ENCODE results near the gene SYNE1.

The SYNE1 gene

DNA sequence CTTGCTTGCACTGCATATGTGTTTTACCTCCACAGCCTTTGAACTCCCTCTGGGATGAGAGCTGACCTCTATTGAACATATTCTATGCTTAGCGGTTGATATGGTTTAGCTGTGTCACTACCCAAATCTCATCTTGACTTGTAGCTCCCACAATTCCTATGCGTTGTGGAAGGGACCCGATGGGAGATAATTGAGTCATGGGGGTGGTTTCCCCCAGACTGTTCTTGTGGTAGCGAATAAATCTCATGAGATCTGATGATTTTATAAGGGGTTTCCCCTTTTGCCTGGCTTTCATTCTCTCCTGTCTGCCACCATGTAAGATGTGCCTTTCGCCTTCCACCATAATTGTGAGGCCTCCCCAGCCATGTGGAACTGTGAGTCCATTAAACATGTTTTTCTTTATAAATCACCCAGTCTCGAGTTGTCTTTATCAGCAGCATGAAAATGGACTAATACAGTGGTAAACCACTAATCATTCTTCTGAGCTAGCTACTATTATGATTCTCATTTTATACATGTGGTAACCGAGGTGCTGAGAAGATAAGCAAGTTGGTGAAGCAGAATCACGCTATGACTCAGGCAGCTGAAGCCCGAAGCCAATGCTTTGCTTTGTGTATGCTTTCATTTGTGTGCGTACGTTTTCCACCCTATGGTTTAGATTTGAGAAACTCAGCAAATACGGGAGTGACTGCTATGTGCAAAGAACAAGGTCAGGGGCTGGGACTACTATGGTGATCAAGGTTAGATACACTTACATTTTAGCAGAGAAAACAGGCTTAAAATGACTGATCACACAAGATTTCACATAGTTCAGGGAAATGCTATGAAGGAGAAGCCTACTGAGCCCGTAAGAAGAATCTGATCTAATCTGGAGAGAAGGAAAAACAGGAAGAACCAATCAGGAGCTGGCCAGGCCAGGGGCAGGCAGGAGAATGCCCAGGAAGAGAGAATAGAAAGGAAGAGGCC is 466.2 kb downstream of the SYNE1 start:
- H3K9me3 Mint-ChIP-seq, result peaks cover 6% of the 10 kb centered on the region
- no peak for DNase-seq (ENCODE audit: low spot score in 2 of 2)
- peak; percentile 56 for ATAC-seq (ENCODE audit: low read depth)
- peaks cover 18% of the 10 kb centered on the region for H3K4me1 Mint-ChIP-seq
- peaks cover 46% of the 10 kb centered on the region for H3K36me3 Mint-ChIP-seq
- peak overlapping the region; percentile 90 for H3K27ac Mint-ChIP-seq
- no peaks in the 10 kb centered on the region for H3K27me3 Mint-ChIP-seq
- peak overlapping the region; percentile 9 for H3K4me3 Mint-ChIP-seq

DNA sequence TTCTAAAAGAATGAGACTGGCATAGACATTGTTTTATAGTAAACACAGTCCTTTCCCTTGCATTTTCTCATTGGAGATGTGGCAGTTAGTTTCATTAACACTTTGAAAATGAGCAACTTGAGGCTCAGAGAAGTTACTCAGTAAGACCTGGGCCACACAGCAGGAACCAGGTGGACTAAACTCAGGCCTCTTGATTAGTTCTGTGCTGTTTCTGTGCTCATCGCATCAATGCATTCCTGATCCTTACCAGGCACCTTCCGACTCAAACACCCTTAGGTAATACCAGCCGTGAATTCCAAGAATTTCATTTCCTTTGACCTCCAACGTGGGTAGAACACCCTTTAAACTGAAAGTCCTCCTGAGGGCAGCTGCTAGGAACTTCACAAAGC is 466.9 kb downstream of the SYNE1 start:
- peaks cover 18% of the 10 kb centered on the region for H3K4me1 Mint-ChIP-seq
- peak overlapping the region; percentile 90 for H3K27ac Mint-ChIP-seq
- H3K9me3 Mint-ChIP-seq, result peaks cover 6% of the 10 kb centered on the region
- no peaks in the 10 kb centered on the region for H3K27me3 Mint-ChIP-seq
- no peak overlapping the region for H3K4me3 Mint-ChIP-seq
- ATAC-seq (ENCODE audit: low read depth) (no peak), DNase-seq (ENCODE audit: low spot score in 2 of 2) (no peak)
- H3K36me3 Mint-ChIP-seq, result peaks cover 44% of the 10 kb centered on the region

DNA sequence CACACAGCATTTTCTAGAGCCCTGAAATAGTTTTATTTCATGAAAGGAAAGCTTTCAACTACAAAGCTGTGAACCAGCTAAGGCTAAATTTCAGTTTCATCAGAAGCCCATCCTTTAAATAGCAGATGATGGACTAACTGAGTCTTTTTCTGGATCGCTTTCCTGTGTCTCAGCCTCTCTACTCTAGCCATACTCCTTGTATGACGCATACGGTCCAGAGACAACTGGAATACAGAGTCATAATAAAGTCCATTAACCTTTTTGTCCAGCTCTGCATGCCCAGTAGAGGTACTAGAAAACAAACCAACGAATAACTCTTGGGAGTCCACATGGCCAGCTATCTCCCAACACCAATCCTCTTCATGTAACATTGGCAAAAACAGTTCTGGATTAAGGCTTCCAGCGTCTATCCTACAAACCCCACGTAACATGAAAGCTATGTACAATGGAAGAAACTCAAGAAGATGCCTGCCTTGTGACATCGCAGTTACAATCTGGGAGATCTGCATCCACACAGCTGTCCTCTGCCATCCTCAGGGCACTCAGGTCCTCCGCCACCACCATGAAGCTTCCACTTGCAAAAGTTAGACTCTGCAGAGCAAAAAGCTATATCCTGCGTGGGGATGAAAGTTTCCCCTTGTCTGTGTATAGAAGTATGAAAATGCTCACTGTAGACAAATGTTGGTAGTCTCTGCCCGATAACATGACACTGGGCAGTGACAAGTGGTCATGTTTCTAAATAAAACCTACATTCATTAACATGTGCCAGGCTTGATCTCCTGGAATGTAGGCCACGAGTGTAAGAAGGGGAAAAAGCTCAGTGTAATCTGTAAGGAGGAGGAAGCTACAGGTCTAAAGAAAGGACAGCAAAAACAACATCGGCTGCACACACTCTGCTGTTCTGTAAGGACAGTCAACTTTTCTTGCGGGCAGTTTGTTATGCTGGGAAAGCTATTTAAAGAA is 469.2 kb downstream of the SYNE1 start:
- Mint-ChIP-seq H3K27ac (peak overlapping the region; percentile 86), H3K4me3 (peak overlapping the region; percentile 67), H3K4me1 (peaks cover 18% of the 10 kb centered on the region), H3K27me3 (no peaks in the 10 kb centered on the region), H3K36me3 (peaks cover 40% of the 10 kb centered on the region), H3K9me3 (peaks cover 6% of the 10 kb centered on the region)
- ATAC-seq (ENCODE audit: low read depth) (peak; percentile 12), DNase-seq (ENCODE audit: low spot score in 2 of 2) (no peak)

DNA sequence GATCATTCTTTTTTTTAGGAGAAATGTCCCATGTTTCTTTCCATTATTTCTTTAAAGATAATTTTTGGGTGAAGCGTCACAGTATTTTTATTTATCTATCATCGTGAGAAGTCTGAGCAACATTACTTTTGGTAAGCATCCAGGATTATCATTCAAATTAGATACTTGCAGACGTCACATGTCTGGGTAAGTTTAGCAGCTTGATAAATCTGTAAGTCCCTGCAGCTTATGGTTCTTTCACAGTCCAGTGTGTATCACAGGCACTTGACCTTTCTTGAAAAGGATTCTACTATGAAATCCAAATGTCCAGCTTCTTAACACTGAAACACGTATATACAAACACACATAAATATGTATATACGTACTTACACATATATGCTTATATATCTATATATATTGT is 470.3 kb downstream of the SYNE1 start:
- Mint-ChIP-seq H3K27me3 (no peaks in the 10 kb centered on the region), H3K4me1 (peaks cover 19% of the 10 kb centered on the region)

DNA sequence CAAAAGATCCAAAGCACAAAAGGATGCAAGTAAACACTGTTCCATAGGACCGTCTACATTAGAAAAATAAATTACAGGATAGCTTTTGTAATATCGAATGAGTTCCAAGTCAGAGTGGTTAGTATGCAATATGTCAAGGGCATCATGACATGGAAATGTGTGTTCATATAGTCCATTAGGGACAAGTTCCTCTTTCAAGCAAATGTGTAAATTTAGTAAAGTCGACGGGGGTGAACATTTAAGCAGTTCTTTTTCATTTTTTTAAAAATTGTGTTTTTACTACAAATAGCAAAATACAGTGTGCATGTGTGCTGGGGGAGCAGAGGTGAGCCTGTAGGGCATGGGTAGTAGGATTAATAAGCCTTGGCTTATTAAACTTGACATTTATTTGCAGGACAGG is 470.7 kb downstream of the SYNE1 start:
- peaks cover 39% of the 10 kb centered on the region for H3K36me3 Mint-ChIP-seq
- H3K4me1 Mint-ChIP-seq, result peaks cover 18% of the 10 kb centered on the region
- H3K9me3 Mint-ChIP-seq, result peaks cover 6% of the 10 kb centered on the region
- H3K4me3 Mint-ChIP-seq, result no peak overlapping the region
- H3K27me3 Mint-ChIP-seq, result no peaks in the 10 kb centered on the region
- DNase-seq (ENCODE audit: low spot score in 2 of 2) (no peak), ATAC-seq (ENCODE audit: low read depth) (no peak)
- H3K27ac Mint-ChIP-seq, result peak overlapping the region; percentile 73

More for the DNA sequence above, 470.3 kb downstream of the SYNE1 start:
- no peak for DNase-seq (ENCODE audit: low spot score in 2 of 2)
- H3K4me3 Mint-ChIP-seq, result no peak overlapping the region
- peak overlapping the region; percentile 73 for H3K27ac Mint-ChIP-seq
- peaks cover 6% of the 10 kb centered on the region for H3K9me3 Mint-ChIP-seq
- no peak for ATAC-seq (ENCODE audit: low read depth)
- peaks cover 40% of the 10 kb centered on the region for H3K36me3 Mint-ChIP-seq

DNA sequence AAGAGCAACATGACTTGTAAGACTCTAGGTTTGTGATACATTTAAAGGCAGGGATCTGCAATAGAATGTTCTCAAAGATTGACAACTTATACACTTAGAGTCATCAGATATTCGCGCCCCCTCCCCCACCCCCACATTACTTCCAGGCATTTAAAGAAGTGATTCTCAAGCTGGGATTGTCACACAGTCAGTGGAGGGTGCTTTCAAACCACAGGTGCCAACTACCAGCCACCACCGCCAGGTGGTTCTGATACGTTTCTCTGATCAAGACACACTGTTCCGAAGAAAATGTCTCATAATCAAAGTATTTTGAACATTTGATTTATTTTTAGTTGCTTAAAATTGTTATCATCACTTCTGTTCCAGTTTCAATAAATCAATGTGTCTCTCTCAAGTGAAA is 472.2 kb downstream of the SYNE1 start:
- Mint-ChIP-seq H3K27me3 (no peaks in the 10 kb centered on the region), H3K4me1 (peaks cover 9% of the 10 kb centered on the region), H3K36me3 (peaks cover 30% of the 10 kb centered on the region), H3K4me3 (no peak overlapping the region), H3K27ac (no peak overlapping the region), H3K9me3 (no peaks in the 10 kb centered on the region)
- ATAC-seq (ENCODE audit: low read depth), result no peak
- DNase-seq (ENCODE audit: low spot score in 2 of 2), result no peak

DNA sequence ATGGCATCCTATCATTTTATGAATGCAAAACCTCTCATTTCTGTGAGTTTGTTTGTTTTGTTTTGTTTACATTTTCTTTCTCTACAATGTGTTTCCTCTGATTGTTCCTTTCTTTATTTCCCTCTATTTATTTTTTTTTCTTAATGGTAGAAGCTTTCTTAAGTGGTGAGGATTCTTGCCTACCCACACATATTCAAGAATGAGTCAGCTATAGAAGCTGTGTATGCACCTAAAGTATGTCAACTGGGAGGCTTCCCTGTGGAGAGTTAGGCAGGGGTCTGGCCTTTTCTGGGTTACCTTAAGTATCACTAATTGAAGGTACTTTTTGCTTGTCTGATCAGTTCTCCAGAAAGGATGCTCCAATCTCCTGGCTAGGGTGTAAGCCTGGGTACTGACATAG is 475.7 kb downstream of the SYNE1 start:
- no peak overlapping the region for H3K4me3 Mint-ChIP-seq
- DNase-seq (ENCODE audit: low spot score in 2 of 2) (no peak), ATAC-seq (ENCODE audit: low read depth) (no peak)

DNA sequence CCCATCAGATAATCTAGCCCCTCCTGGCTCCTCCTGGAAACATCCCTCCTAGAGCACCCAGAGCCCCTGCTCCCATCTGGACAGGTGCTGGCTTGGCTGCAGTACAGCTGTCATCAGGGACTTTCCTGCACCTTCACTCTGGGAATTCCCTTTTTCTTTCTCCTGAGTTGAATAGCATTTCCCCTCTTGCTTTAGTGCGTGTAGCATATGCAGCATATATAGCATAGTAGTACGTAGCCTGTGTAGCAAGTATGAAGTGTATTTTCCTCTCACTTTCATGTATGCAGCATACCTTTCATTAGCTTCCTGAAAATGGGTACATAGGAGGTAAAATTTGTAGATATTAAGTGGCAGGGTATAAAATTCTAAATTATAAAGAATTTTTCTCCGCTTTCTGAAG is 476.8 kb downstream of the SYNE1 start:
- H3K27ac Mint-ChIP-seq, result peak overlapping the region; percentile 91
- no peaks in the 10 kb centered on the region for H3K27me3 Mint-ChIP-seq
- H3K4me1 Mint-ChIP-seq, result peaks cover 4% of the 10 kb centered on the region
- ATAC-seq (ENCODE audit: low read depth) (peak; percentile 94), DNase-seq (ENCODE audit: low spot score in 2 of 2) (no peak)
- H3K36me3 Mint-ChIP-seq, result peaks cover 29% of the 10 kb centered on the region
- H3K4me3 Mint-ChIP-seq, result no peak overlapping the region
- no peaks in the 10 kb centered on the region for H3K9me3 Mint-ChIP-seq

More for the DNA sequence above, 475.7 kb downstream of the SYNE1 start:
- H3K27ac Mint-ChIP-seq, result peak overlapping the region; percentile 56
- no peaks in the 10 kb centered on the region for H3K9me3 Mint-ChIP-seq
- no peaks in the 10 kb centered on the region for H3K27me3 Mint-ChIP-seq
- H3K4me1 Mint-ChIP-seq, result peaks cover 4% of the 10 kb centered on the region
- peaks cover 27% of the 10 kb centered on the region for H3K36me3 Mint-ChIP-seq

DNA sequence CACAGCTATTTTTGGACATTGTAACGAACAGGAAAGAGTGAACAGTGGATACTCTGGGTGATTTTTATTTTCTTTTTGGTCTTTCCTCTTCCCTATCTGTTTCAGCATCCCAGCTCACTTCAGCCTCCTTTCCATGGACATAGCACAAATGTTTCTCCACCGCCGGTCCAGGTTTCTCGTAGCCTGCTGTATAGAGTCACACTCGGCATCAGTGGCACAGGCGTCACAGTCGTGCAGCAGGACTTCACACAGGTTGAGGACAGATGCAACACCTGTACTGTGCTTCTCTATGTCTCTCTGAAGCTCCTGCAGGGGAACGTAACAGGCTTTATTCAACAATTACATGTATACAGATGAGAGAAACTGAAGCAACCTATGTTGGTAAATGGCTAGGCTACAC is 481.4 kb downstream of the SYNE1 start:
- Mint-ChIP-seq H3K9me3 (no peaks in the 10 kb centered on the region), H3K36me3 (peaks cover 26% of the 10 kb centered on the region), H3K27me3 (no peaks in the 10 kb centered on the region), H3K4me1 (no peaks in the 10 kb centered on the region), H3K4me3 (no peak overlapping the region), H3K27ac (no peak overlapping the region)
- ATAC-seq (ENCODE audit: low read depth) (no peak), DNase-seq (ENCODE audit: low spot score in 2 of 2) (no peak)

DNA sequence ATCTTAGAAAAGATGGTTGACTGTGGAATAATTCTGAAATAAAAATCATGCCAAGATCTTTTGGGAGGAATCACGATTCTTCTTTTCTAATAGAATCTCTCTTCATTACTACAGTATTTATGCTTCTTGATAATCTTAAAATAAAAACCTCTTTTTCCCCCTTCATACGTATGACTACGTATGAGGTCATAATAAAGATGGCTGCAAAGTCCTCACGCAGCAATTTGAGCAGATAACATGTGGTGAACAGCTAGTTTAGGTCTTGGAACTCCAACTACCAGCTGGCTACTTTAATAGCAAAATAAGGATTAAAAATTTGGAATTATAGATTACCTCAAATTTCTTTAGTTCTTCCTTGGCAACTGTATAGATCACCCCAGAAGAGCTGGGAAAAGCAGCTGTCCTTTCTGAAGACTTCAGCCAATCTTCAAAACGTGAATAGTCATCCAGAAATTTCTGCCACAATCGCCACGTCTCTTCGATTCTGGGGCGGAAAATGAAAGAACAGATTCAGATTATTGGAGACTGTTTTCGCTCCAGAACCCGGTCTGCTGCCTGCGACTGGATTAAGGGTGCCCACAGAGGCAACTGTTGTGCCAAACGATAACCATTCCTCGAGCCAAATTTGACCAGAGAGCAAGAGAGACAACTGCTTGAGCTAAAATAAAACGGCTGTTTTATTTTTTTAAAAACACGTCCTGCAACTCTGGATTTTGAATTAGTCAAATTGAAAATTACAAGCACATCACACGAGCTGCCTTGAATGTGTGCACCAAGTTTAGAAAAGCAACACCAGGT is 482.4 kb downstream of the SYNE1 start:
- DNase-seq (ENCODE audit: low spot score in 2 of 2) (no peak), ATAC-seq (ENCODE audit: low read depth) (no peak)
- Mint-ChIP-seq H3K27ac (no peak overlapping the region), H3K36me3 (peaks cover 29% of the 10 kb centered on the region), H3K9me3 (no peaks in the 10 kb centered on the region), H3K4me1 (no peaks in the 10 kb centered on the region), H3K27me3 (no peaks in the 10 kb centered on the region), H3K4me3 (no peak overlapping the region)

DNA sequence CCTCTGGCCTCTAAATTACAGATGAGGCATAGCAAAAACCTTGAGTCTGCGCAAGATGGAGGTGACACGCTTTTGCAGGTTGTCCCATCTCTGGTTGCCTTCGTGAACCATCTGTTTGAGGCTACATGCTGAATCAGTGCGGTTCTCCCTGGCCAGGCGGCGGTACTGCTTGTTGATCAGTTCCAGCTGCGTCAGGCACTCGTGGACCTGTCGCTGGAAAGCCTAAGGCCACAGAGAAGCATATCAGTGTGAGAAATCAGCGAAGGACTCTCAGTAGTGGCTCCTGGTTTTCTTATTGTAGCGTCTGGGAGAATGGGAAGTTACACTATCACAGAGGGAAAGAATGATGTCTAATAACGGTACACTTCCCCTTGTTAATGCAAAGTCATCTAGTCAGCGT is 485.2 kb downstream of the SYNE1 start:
- Mint-ChIP-seq H3K9me3 (no peaks in the 10 kb centered on the region), H3K4me3 (no peak overlapping the region), H3K27me3 (no peaks in the 10 kb centered on the region), H3K4me1 (peaks cover 2% of the 10 kb centered on the region), H3K36me3 (peaks cover 41% of the 10 kb centered on the region), H3K27ac (peak overlapping the region; percentile 78)
- ATAC-seq (ENCODE audit: low read depth), result no peak
- DNase-seq (ENCODE audit: low spot score in 2 of 2), result no peak

DNA sequence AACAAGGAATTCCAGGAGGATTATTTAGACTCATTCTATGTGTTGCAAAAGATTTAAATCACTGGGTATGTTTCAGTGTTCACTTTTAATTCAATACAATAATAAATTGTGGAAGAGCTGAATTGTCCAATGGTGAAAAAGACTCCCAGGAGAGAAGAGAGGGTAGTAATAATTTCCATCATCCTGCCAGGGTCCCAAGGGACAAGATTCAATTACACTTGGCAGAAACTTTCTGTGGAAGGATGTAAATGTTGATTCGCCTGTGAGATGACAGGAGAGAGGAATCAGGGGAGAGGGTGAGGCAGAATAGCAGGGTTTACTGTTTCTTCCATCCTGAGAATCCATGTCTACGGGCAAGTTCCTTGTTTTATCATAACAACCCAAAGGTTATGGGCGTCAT is 487.0 kb downstream of the SYNE1 start:
- ATAC-seq (ENCODE audit: low read depth) (no peak), DNase-seq (ENCODE audit: low spot score in 2 of 2) (no peak)
- no peaks in the 10 kb centered on the region for H3K9me3 Mint-ChIP-seq
- H3K4me3 Mint-ChIP-seq, result no peak overlapping the region
- peaks cover 2% of the 10 kb centered on the region for H3K4me1 Mint-ChIP-seq
- H3K36me3 Mint-ChIP-seq, result peaks cover 41% of the 10 kb centered on the region
- no peaks in the 10 kb centered on the region for H3K27me3 Mint-ChIP-seq
- H3K27ac Mint-ChIP-seq, result no peak overlapping the region

DNA sequence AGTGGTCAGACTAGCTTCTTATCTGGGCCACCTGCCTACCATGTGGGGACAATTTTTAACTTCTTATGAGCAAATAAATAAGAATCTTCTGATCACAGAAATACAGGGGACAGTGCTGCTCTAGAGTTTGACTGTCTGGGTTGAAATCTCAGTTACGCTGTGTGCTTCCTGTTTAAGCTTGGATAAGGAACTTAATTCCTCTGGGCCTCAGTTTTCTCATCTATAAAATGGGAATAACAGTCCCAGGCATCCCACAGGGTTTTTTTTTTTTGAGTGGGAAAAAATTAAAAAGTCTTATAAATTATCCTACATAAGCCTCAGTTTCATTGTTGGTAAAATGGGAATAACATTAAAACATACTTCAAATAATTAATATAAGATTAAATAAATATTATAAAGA is 488.8 kb downstream of the SYNE1 start:
- no peak for ATAC-seq (ENCODE audit: low read depth)
- no peak overlapping the region for H3K27ac Mint-ChIP-seq
- DNase-seq (ENCODE audit: low spot score in 2 of 2), result no peak
- peaks cover 45% of the 10 kb centered on the region for H3K36me3 Mint-ChIP-seq
- no peaks in the 10 kb centered on the region for H3K27me3 Mint-ChIP-seq
- no peaks in the 10 kb centered on the region for H3K9me3 Mint-ChIP-seq
- peaks cover 2% of the 10 kb centered on the region for H3K4me1 Mint-ChIP-seq
- no peak overlapping the region for H3K4me3 Mint-ChIP-seq

All from memory B cell (primary cell).